ENCODE results near the gene MYMX.
"Not testable (repeated sequence)": the region's sequence is repeated elsewhere in the genome, so short reads cannot be mapped to it uniquely, and the experiment has no call there.

The MYMX gene

GRCh38 chr6:44220913-44221290 lies 4.2 kb downstream of the MYMX start:
- no peak for DNase-seq

GRCh38 chr6:44221291-44221960 lies 4.7 kb downstream of the MYMX start:
- DNase-seq: peak; percentile 69

- no peak for DNase-seq
These were observed 5.2 kb downstream of the MYMX start for GRCh38 chr6:44221961-44222335.

- DNase-seq: no peak
These were observed 6.0 kb downstream of the MYMX start for GRCh38 chr6:44222486-44223318.

- peak; percentile 88 for DNase-seq
These were observed 6.7 kb downstream of the MYMX start, which contains the start of gene SLC29A1 for GRCh38 chr6:44223319-44224028. Gene SLC29A1 (plus strand): TSS chr6:44223595. CDS start chr6:44227314, 3,719 bp downstream.

- no peak for DNase-seq
These were observed 7.6 kb downstream of the MYMX start for GRCh38 chr6:44224029-44224964.

- DNase-seq: no peak
These were observed 8.2 kb downstream of the MYMX start for GRCh38 chr6:44224965-44225305.

- no peak for DNase-seq
These were observed 9.0 kb downstream of the MYMX start for GRCh38 chr6:44225579-44226325.

GRCh38 chr6:44226368-44227147 lies 9.8 kb downstream of the MYMX start:
- DNase-seq: no peak

- DNase-seq: no peak
These were observed 10.5 kb downstream of the MYMX start for GRCh38 chr6:44227148-44227793.

GRCh38 chr6:44228031-44228430 lies 11.3 kb downstream of the MYMX start:
- DNase-seq: no peak

GRCh38 chr6:44228433-44228832 lies 11.7 kb downstream of the MYMX start:
- DNase-seq: no peak

GRCh38 chr6:44228836-44229235 lies 12.1 kb downstream of the MYMX start:
- no peak for DNase-seq

GRCh38 chr6:44229376-44230033 lies 12.8 kb downstream of the MYMX start:
- no peak for DNase-seq

GRCh38 chr6:44230034-44230675 lies 13.4 kb downstream of the MYMX start:
- no peak for DNase-seq

GRCh38 chr6:44231426-44231825 lies 14.7 kb downstream of the MYMX start:
- DNase-seq: not testable (repeated sequence)

GRCh38 chr6:44232676-44233566 lies 16.2 kb downstream of the MYMX start:
- no peak for DNase-seq

- DNase-seq: no peak
These were observed 16.9 kb downstream of the MYMX start for GRCh38 chr6:44233567-44234100.
